Tibial artery (tissue), 4 donors: ENCODE data around the gene HYCC1.

Experiments used
- DNase-seq, 2 donors: peaks; one replicate each; pipeline ENCODE4 v3.0.0-alpha.2; 2019
- H3K27ac ChIP-seq, 2 donors: fragments of 200-600 bp; sonication (generic) in 1 of 2; 1 replicate in 1 of 2; 2 replicates in 1 of 2; pipeline ENCODE4 v1.5.1; 2018 to 2019; ENCODE audit warnings: mild to moderate bottlenecking in 1 of 2
- H3K27me3 ChIP-seq, 2 donors: fragments of 200-600 bp; sonication (generic) in 1 of 2; one replicate each; pipeline versions ENCODE4 v1.5.1 to v1.6.0; 2016 to 2019
- H3K36me3 ChIP-seq, 3 donors: fragments of 200-600 bp; sonication (generic) in 2 of 3; one replicate each; pipeline ENCODE4 v1.5.1; 2016 to 2019; ENCODE audit warnings: mild to moderate bottlenecking in 2 of 3
- H3K4me1 ChIP-seq, 4 donors: fragments of 200-600 bp; sonication (generic) in 2 of 4; 1 replicate in 3 of 4; 2 replicates in 1 of 4; pipeline ENCODE4 v1.5.1; 2016 to 2019
- H3K4me3 ChIP-seq, 2 donors: fragments of 200-600 bp; sonication (generic) in 1 of 2; 1 replicate in 1 of 2; 2 replicates in 1 of 2; pipeline ENCODE4 v1.5.1; 2018 to 2019; ENCODE audit warnings: mild to moderate bottlenecking in 2 of 2
- H3K9me3 ChIP-seq, 3 donors: fragments of 200-600 bp; sonication (generic) in 1 of 3; one replicate each; pipeline ENCODE4 v1.5.1; 2016 to 2019
- intact Hi-C: fragments of 100-400 bp; cut with DNase I; formaldehyde crosslinking; loops from one replicate; pipeline ENCODE4 v1.15.0; 2023; ENCODE audit warnings: low total_unique reads
- TF ChIP-seq, protein P1 (sequence below), 2 experiments: fragments of 200-600 bp in 1 of 2; fragments of 450-650 bp in 1 of 2; IDR thresholded peaks; one replicate each; pipeline ENCODE4 v1.5.1; 2017 to 2019; ENCODE audit warnings: antibody characterized with exemption in 2 of 2, mild to moderate bottlenecking in 1 of 2, moderate library complexity in 1 of 2

The HYCC1 gene

GRCh38 chr7:22996470-22996869 lies 17.5 kb downstream of the HYCC1 start:
- intact Hi-C loops = no loop called here
- no peak overlapping the region for H3K27ac ChIP-seq
- H3K4me3 ChIP-seq = no peak overlapping the region
- H3K36me3 ChIP-seq = no peaks in the 10 kb centered on the region
- H3K4me1 ChIP-seq = peaks cover 0 to 29% (median 9%) of the 10 kb centered on the region in 4 donors
- H3K9me3 ChIP-seq = no peaks in the 10 kb centered on the region
- DNase-seq = no peak
- H3K27me3 ChIP-seq = no peaks in the 10 kb centered on the region
- TF ChIP-seq, protein P1, sequence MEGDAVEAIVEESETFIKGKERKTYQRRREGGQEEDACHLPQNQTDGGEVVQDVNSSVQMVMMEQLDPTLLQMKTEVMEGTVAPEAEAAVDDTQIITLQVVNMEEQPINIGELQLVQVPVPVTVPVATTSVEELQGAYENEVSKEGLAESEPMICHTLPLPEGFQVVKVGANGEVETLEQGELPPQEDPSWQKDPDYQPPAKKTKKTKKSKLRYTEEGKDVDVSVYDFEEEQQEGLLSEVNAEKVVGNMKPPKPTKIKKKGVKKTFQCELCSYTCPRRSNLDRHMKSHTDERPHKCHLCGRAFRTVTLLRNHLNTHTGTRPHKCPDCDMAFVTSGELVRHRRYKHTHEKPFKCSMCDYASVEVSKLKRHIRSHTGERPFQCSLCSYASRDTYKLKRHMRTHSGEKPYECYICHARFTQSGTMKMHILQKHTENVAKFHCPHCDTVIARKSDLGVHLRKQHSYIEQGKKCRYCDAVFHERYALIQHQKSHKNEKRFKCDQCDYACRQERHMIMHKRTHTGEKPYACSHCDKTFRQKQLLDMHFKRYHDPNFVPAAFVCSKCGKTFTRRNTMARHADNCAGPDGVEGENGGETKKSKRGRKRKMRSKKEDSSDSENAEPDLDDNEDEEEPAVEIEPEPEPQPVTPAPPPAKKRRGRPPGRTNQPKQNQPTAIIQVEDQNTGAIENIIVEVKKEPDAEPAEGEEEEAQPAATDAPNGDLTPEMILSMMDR (IDR thresholded peaks at IDR 0.05) = no peak

- intact Hi-C loops = no loop called here
- DNase-seq = no peak
- TF ChIP-seq, protein P1 (IDR thresholded peaks at IDR 0.05) = no peak
These were observed 18.9 kb downstream of the HYCC1 start for GRCh38 chr7:22995011-22995410.

GRCh38 chr7:22992874-22993840 lies 20.8 kb downstream of the HYCC1 start:
- intact Hi-C loops = no loop called here
- H3K9me3 ChIP-seq = no peaks in the 10 kb centered on the region
- no peak overlapping the region for H3K4me3 ChIP-seq
- no peaks in the 10 kb centered on the region for H3K27me3 ChIP-seq
- H3K4me1 ChIP-seq = peaks cover 0 to 10% (median 3%) of the 10 kb centered on the region in 4 donors
- DNase-seq = no peak
- no peaks in the 10 kb centered on the region for H3K36me3 ChIP-seq
- TF ChIP-seq, protein P1 (IDR thresholded peaks at IDR 0.05) = no peak
- H3K27ac ChIP-seq = no peak overlapping the region

More at GRCh38 chr7:22995011-22995410, 18.9 kb downstream of the HYCC1 start:
- Histone ChIP-seq H3K4me1 (peaks cover 0 to 18% (median 6%) of the 10 kb centered on the region in 4 donors), H3K9me3 (no peaks in the 10 kb centered on the region), H3K4me3 (no peak overlapping the region), H3K27ac (no peak overlapping the region), H3K36me3 (no peaks in the 10 kb centered on the region), H3K27me3 (no peaks in the 10 kb centered on the region)

DNA sequence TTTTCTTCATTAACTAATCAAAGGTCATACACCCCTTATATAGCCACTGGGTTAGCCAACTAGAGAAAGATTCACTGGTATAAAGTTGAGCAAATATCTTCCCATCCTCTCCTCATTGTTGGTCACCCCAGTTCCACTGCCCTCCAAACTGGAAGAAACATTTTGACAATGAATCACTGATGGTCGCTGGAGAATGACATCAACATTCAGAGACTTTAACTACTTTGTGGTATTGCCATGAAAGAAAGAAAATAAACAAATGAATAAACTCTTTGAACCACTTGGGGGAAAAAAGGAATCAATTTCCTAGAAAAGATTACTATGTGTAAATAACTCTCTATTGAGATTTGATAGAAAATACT lies 23.4 kb downstream of the HYCC1 start:
- Histone ChIP-seq H3K36me3 (no peaks in the 10 kb centered on the region), H3K9me3 (no peaks in the 10 kb centered on the region), H3K4me3 (no peak overlapping the region), H3K27me3 (no peaks in the 10 kb centered on the region), H3K4me1 (peaks cover 0 to 5% (median 0%) of the 10 kb centered on the region in 4 donors), H3K27ac (no peak overlapping the region)
- TF ChIP-seq, protein P1 (IDR thresholded peaks at IDR 0.05) = no peak
- intact Hi-C loops = no loop called here
- no peak for DNase-seq

DNA sequence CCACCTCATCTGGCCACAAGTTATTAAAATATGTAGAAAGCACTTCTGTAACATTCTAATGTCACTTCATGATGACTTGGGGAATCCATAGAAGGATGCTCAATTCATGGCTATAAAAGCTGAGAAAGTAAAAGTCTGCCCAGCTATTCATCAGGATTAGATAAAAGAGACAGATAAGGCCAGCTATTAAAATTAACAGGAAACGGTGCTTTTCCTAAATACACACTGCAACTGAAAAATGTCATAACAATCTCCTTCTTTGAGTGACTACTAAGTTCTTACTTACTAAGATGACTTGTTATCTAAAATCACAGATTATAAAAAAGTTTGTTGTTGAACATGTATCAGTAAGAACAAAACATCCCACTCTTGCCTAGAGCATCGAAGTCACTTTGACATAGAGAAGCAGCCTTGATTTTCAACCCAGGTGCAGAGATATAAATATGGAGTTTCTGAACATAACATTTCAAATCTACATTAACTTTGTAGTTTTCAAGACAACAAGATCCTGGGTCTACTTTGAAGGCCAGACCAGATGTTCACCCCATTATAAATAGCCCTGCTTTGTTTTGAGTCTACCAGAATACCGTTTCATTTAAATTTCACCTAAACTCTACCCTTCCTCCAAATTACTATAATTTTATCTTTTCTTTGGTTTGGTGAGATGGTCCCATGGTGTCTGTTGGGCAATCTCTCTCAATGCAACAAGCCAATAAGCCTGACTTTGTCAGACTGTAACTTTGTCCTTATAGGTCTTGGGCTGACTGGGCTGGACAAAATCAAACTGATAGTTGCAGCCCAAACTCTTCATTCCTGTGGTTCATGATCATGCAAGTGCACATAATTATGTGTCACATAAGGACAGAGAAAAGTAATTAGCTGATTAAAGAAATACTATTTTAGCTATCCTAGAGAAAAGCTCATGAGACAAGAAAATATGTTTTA lies 24.0 kb downstream of the HYCC1 start:
- intact Hi-C loops = no loop called here
- no peak for DNase-seq
- Histone ChIP-seq H3K9me3 (no peaks in the 10 kb centered on the region), H3K4me3 (no peak overlapping the region), H3K36me3 (no peaks in the 10 kb centered on the region), H3K27me3 (no peaks in the 10 kb centered on the region), H3K27ac (no peak overlapping the region), H3K4me1 (peaks cover 0 to 5% (median 0%) of the 10 kb centered on the region in 4 donors)
- TF ChIP-seq, protein P1 (IDR thresholded peaks at IDR 0.05) = no peak
